ENCODE results near the gene ARHGAP22.

The ARHGAP22 gene

GRCh38 chr10:48410503-48410902 is 194.4 kb downstream of the ARHGAP22 start:
- H3K9ac ChIP-seq (ENCODE audit: low read depth, low read length): no peak overlapping the region
- H3K36me3 ChIP-seq (ENCODE audit: insufficient read depth, low read length): 0 out of 2 replicates have a peak, but pooled peaks cover 3% of the 10 kb centered on the region

DNA sequence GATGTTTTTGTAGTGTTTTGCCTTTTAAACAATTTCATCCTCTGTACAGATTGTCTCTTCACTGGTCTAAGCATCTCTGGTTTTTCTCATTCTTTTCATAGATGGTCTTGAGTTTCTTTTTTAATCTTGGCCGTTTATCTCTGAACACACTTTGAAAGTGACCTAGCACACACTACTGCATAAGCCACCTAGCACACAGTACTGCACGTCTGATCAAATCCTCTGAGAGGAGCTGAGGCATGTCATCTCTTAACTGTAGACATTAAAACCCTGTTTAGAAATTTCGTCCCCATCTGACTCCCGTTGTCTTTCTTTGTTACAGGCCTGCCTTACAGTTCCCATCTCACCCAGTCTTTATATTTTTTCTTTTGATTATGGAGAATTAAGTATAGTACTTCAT is 198.2 kb downstream of the ARHGAP22 start:
- H3K9me3 ChIP-seq (ENCODE audit: control insufficient read depth, insufficient read depth, low read length): no peaks in the 10 kb centered on the region
- no peaks in the 10 kb centered on the region for H3K36me3 ChIP-seq (ENCODE audit: insufficient read depth, low read length)
- H3K4me1 ChIP-seq (ENCODE audit: insufficient read depth, low read length): no peaks in the 10 kb centered on the region
- no peak overlapping the region for H3K9ac ChIP-seq (ENCODE audit: low read depth, low read length)

More at GRCh38 chr10:48410503-48410902, 194.4 kb downstream of the ARHGAP22 start:
- H3K9me3 ChIP-seq (ENCODE audit: control insufficient read depth, insufficient read depth, low read length): no peaks in the 10 kb centered on the region
- no peaks in the 10 kb centered on the region for H3K4me1 ChIP-seq (ENCODE audit: insufficient read depth, low read length)

- Histone ChIP-seq H3K9ac (ENCODE audit: low read depth, low read length) (no peak overlapping the region), H3K36me3 (ENCODE audit: insufficient read depth, low read length) (no peaks in the 10 kb centered on the region), H3K4me1 (ENCODE audit: insufficient read depth, low read length) (no peaks in the 10 kb centered on the region), H3K9me3 (ENCODE audit: control insufficient read depth, insufficient read depth, low read length) (no peaks in the 10 kb centered on the region)
Observed at GRCh38 chr10:48406204-48406603, 198.7 kb downstream of the ARHGAP22 start.

- no peaks in the 10 kb centered on the region for H3K9me3 ChIP-seq (ENCODE audit: control insufficient read depth, insufficient read depth, low read length)
- H3K4me1 ChIP-seq (ENCODE audit: insufficient read depth, low read length): peaks cover 9% of the 10 kb centered on the region
- no peaks in the 10 kb centered on the region for H3K36me3 ChIP-seq (ENCODE audit: insufficient read depth, low read length)
- no peak overlapping the region for H3K9ac ChIP-seq (ENCODE audit: low read depth, low read length)
Observed at GRCh38 chr10:48404646-48405045, 200.2 kb downstream of the ARHGAP22 start.

- peaks cover 19% of the 10 kb centered on the region for H3K4me1 ChIP-seq (ENCODE audit: insufficient read depth, low read length)
- H3K9ac ChIP-seq (ENCODE audit: low read depth, low read length): no peak overlapping the region
- H3K9me3 ChIP-seq (ENCODE audit: control insufficient read depth, insufficient read depth, low read length): no peaks in the 10 kb centered on the region
- no peaks in the 10 kb centered on the region for H3K36me3 ChIP-seq (ENCODE audit: insufficient read depth, low read length)
Observed at GRCh38 chr10:48400850-48401220, 204.0 kb downstream of the ARHGAP22 start.

DNA sequence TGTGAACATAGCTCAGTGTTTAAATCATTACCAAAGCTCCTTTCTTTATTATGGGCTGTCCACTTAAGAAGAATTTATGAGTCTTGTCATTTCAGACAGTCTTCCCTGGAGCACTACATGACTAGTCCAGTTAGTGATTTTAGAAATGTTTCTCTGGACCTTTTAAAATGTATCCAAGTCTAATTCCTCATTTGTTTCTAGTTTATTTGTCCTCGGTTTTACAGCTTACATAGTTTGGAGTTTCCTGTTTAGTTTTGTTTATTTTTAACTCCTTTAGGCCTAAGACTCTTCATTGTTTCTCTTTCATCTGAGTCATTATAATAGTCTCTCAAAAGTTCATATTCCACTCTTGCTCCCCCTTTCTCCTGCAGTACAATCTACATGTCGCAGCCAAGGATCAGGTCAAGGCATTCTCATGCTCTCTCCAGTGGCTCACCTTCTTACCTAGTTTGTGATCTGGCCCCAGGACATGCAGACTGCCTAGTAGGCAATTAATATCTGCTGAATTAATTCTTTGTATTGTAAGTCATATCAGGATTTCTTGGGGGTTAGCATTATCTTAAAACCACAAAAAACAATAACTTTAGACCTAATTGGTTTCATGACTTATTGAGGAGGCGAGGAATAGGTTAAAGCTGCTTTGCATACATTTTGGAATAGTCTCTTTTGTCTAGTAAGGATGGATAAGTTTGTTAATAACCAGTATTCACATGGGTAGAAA is 204.6 kb downstream of the ARHGAP22 start:
- Histone ChIP-seq H3K9ac (ENCODE audit: low read depth, low read length) (no peak overlapping the region), H3K36me3 (ENCODE audit: insufficient read depth, low read length) (no peaks in the 10 kb centered on the region), H3K9me3 (ENCODE audit: control insufficient read depth, insufficient read depth, low read length) (no peaks in the 10 kb centered on the region)

GRCh38 chr10:48399551-48399950 is 205.3 kb downstream of the ARHGAP22 start:
- Histone ChIP-seq H3K36me3 (ENCODE audit: insufficient read depth, low read length) (no peaks in the 10 kb centered on the region), H3K9me3 (ENCODE audit: control insufficient read depth, insufficient read depth, low read length) (no peaks in the 10 kb centered on the region), H3K4me1 (ENCODE audit: insufficient read depth, low read length) (peaks cover 19% of the 10 kb centered on the region), H3K9ac (ENCODE audit: low read depth, low read length) (no peak overlapping the region)

More for the DNA sequence above, 204.6 kb downstream of the ARHGAP22 start:
- peaks cover 19% of the 10 kb centered on the region for H3K4me1 ChIP-seq (ENCODE audit: insufficient read depth, low read length)

GRCh38 chr10:48399056-48399541 is 205.8 kb downstream of the ARHGAP22 start:
- no peak overlapping the region for H3K9ac ChIP-seq (ENCODE audit: low read depth, low read length)
- H3K4me1 ChIP-seq (ENCODE audit: insufficient read depth, low read length): peaks cover 19% of the 10 kb centered on the region
- H3K36me3 ChIP-seq (ENCODE audit: insufficient read depth, low read length): no peaks in the 10 kb centered on the region
- no peaks in the 10 kb centered on the region for H3K9me3 ChIP-seq (ENCODE audit: control insufficient read depth, insufficient read depth, low read length)

- no peaks in the 10 kb centered on the region for H3K9me3 ChIP-seq (ENCODE audit: control insufficient read depth, insufficient read depth, low read length)
- H3K9ac ChIP-seq (ENCODE audit: low read depth, low read length): no peak overlapping the region
- peaks cover 19% of the 10 kb centered on the region for H3K4me1 ChIP-seq (ENCODE audit: insufficient read depth, low read length)
- no peaks in the 10 kb centered on the region for H3K36me3 ChIP-seq (ENCODE audit: insufficient read depth, low read length)
Observed at GRCh38 chr10:48398261-48398660, 206.6 kb downstream of the ARHGAP22 start.

All from ES-I3 (cell line).